HCT116 (cell line): ENCODE measurements around the gene SETD2. TPM values are rescaled to one million over a fixed set of nuclear protein-coding genes. Genes with fewer than 3 reads are reported as not detected.

ENCODE experiments used
- ATAC-seq: fragments of 200-7000 bp; cut with Tn5 transposase; 2 replicates; pipeline ENCODE4 v1.9.1; 2020; ENCODE audit warnings: mild to moderate bottlenecking, moderate library complexity
- BruUV-seq: library from RNA; stranded (reverse); fragments of 400-500 nt; replicated peaks from 2 replicates; lab custom pipeline; 2021; lab: Mats Ljungman, UMichigan
- CTCF ChIA-PET: fragments of 300-600 bp; sonication (Branson Sonifier 250); formaldehyde crosslinking; loops from one replicate; lab custom pipeline; 2021; ENCODE audit warnings: antibody characterized with exemption; lab: Charles Lee
- POLR2A ChIA-PET: fragments of 300-600, 350-600 bp; sonication (Branson Sonifier 250); formaldehyde crosslinking; loops from one replicate; lab custom pipeline; 2021; ENCODE audit warnings: antibody characterized with exemption; lab: Charles Lee
- RAD21 ChIA-PET, 2 experiments: fragments of 300-600 bp; sonication (Branson Sonifier 250); formaldehyde crosslinking; loops; one replicate each; lab custom pipeline; 2023; ENCODE audit warnings: low total read pairs in 2 of 2; ENCODE audit not compliant: uncharacterized antibody in 2 of 2, unreplicated experiment in 2 of 2, low non-redundant PET in 1 of 2; lab: Charles Lee
- DNase-seq: peaks from one replicate; pipeline ENCODE4 v3.0.0-alpha.2; 2010; ENCODE audit warnings: low read depth, low spot score
- H2AFZ ChIP-seq: fragments of 200-600 bp; shearing (Covaris generic), sonication (generic); 2 replicates; pipeline ENCODE4 v1.6.1; 2017; ENCODE audit warnings: low read depth, mixed run types, mixed read lengths, antibody characterized with exemption, low read length; ENCODE audit not compliant: poor library complexity, severe bottlenecking
- H3K27ac ChIP-seq: 2 replicates; pipeline ENCODE4 v1.5.1; 2012; ENCODE audit warnings: low read depth, low read length
- H3K27me3 ChIP-seq: fragments of 200-600 bp; sonication (generic); 2 replicates; pipeline ENCODE4 v1.6.1; 2016; ENCODE audit warnings: mixed run types, low read length, mixed read lengths; ENCODE audit not compliant: insufficient read depth
- H3K36me3 ChIP-seq, 2 experiments: fragments of 200-500 bp in 1 of 2; fragments of 200-600 bp in 1 of 2; sonication (Bioruptor generic) in 1 of 2; sonication (generic) in 1 of 2; 2 replicates each; pipeline versions ENCODE4 v1.5.1 to v1.6.1; 2014 to 2016; ENCODE audit warnings: low read length in 2 of 2, inconsistent platforms in 1 of 2, mixed read lengths in 1 of 2, mixed run types in 1 of 2; ENCODE audit not compliant: insufficient read depth in 2 of 2, control insufficient read depth in 1 of 2
- H3K4me1 ChIP-seq, 2 experiments: fragments of 200-600 bp in 1 of 2; sonication (generic) in 1 of 2; 2 replicates each; pipeline versions ENCODE4 v1.5.1 to v1.6.1; 2012 to 2017; ENCODE audit warnings: low read length in 2 of 2, inconsistent platforms in 1 of 2, mild to moderate bottlenecking in 1 of 2, mixed read lengths in 1 of 2, mixed run types in 1 of 2, moderate library complexity in 1 of 2; ENCODE audit not compliant: insufficient read depth in 2 of 2, control insufficient read depth in 1 of 2
- H3K4me2 ChIP-seq: fragments of 200-600 bp; sonication (generic); 2 replicates; pipeline ENCODE4 v1.6.1; 2017; ENCODE audit warnings: mixed run types, low read length, mixed read lengths
- H3K4me3 ChIP-seq, 2 experiments: fragments of 200-600 bp in 1 of 2; sonication (generic) in 1 of 2; replicated peaks in 1 of 2; 2 replicates each; pipeline ENCODE4 v1.5.1; 2011 to 2016; ENCODE audit warnings: low read length in 2 of 2, control low read depth in 1 of 2, low read depth in 1 of 2, mild to moderate bottlenecking in 1 of 2, mixed read lengths in 1 of 2, mixed run types in 1 of 2
- H3K79me2 ChIP-seq: fragments of 200-600 bp; sonication (generic); 2 replicates; pipeline ENCODE4 v1.6.1; 2017; ENCODE audit warnings: mild to moderate bottlenecking, mixed run types, low read length, moderate library complexity, mixed read lengths; ENCODE audit not compliant: insufficient read depth
- H3K9ac ChIP-seq: fragments of 200-600 bp; sonication (generic); 2 replicates; pipeline ENCODE4 v1.6.1; 2016; ENCODE audit warnings: low read length, mixed read lengths
- H3K9me2 ChIP-seq: fragments of 200-600 bp; sonication (generic), shearing (Covaris generic); 2 replicates; pipeline ENCODE4 v1.6.1; 2017; ENCODE audit warnings: mixed run types, mild to moderate bottlenecking, moderate library complexity; ENCODE audit not compliant: insufficient read depth
- H3K9me3 ChIP-seq, 2 experiments: fragments of 200-500 bp in 1 of 2; fragments of 200-600 bp in 1 of 2; sonication (Bioruptor generic) in 1 of 2; sonication (generic) in 1 of 2; 2 replicates each; pipeline ENCODE4 v1.6.1; 2014 to 2017; ENCODE audit warnings: low read length in 2 of 2, mixed read lengths in 2 of 2, inconsistent platforms in 1 of 2, low read depth in 1 of 2, mild to moderate bottlenecking in 1 of 2, mixed run types in 1 of 2, moderate library complexity in 1 of 2; ENCODE audit not compliant: control insufficient read depth in 1 of 2, insufficient read depth in 1 of 2
- H4K20me1 ChIP-seq: fragments of 200-600 bp; sonication (generic), shearing (Covaris generic); 2 replicates; pipeline ENCODE4 v1.6.1; 2017; ENCODE audit warnings: mixed run types, mild to moderate bottlenecking, moderate library complexity; ENCODE audit not compliant: insufficient read depth
- ATF3 ChIP-seq: IDR thresholded peaks from 2 replicates; pipeline ENCODE4 v1.6.1; 2012
- EZH2phosphoT487 ChIP-seq: fragments of 200-600 bp; IDR thresholded peaks from 2 replicates; pipeline ENCODE4 v1.6.1; 2018; ENCODE audit warnings: antibody characterized with exemption, borderline replicate concordance
- JUND ChIP-seq: IDR thresholded peaks from 2 replicates; pipeline ENCODE4 v1.6.1; 2012
- MAX ChIP-seq: IDR thresholded peaks from 2 replicates; pipeline ENCODE4 v1.6.1; 2012
- SP1 ChIP-seq: IDR thresholded peaks from 2 replicates; pipeline ENCODE4 v1.6.1; 2012; ENCODE audit warnings: low read depth
- SRF ChIP-seq: IDR thresholded peaks from 2 replicates; pipeline ENCODE4 v1.6.1; 2012; ENCODE audit warnings: low read depth
- TCF7L2 ChIP-seq: IDR thresholded peaks from 2 replicates; pipeline ENCODE4 v1.7.0; 2011; ENCODE audit warnings: borderline replicate concordance, inconsistent platforms; ENCODE audit not compliant: insufficient read depth, insufficient read length; ENCODE audit errors: extremely low read depth
- ZBTB33 ChIP-seq: IDR thresholded peaks from 2 replicates; pipeline ENCODE4 v1.6.1; 2011; ENCODE audit warnings: mild to moderate bottlenecking, low read length, moderate library complexity; ENCODE audit not compliant: insufficient replicate concordance; ENCODE audit errors: extremely low read depth
- intact Hi-C: fragments of 100-400 bp; cut with micrococcal nuclease; formaldehyde crosslinking; loops from 2 replicates; pipeline ENCODE4 v1.10.0; 2022
- total RNA-seq: library from RNA; stranded (reverse); gene quantifications from one replicate; pipeline ENCODE4 v1.2.1, GENCODE V29; 2021; ENCODE audit not compliant: unreplicated experiment

SETD2 gene
- total RNA-seq, 1 experiment from 2014 or later: 33.0 TPM

- Histone ChIP-seq H3K4me2 (no peak overlapping the region), H3K9me3 (no peaks in the 10 kb centered on the region)
- RAD21 ChIA-PET: no interaction called here
These were observed 148.8 kb downstream of the SETD2 start for GRCh38 chr3:47015151-47015550.

More at GRCh38 chr3:47015151-47015550, 148.8 kb downstream of the SETD2 start:
- no peak overlapping the region for H2AFZ ChIP-seq
- POLR2A ChIA-PET: no interaction called here
- H3K79me2 ChIP-seq: no peaks in the 10 kb centered on the region
- TF ChIP-seq JUND (no peak), MAX (no peak), EZH2phosphoT487 (no peak), SP1 (no peak), ZBTB33 (no peak), TCF7L2 (no peak), ATF3 (no peak), SRF (no peak)
- ATAC-seq: no peak
- intact Hi-C loops: no loop called here
- CTCF ChIA-PET: no interaction called here
- H3K9ac ChIP-seq: no peak overlapping the region
- BruUV-seq: no TSS peak
- H4K20me1 ChIP-seq: no peaks in the 10 kb centered on the region
- no peaks in the 10 kb centered on the region for H3K27me3 ChIP-seq
- peaks cover 3 to 4% of the 10 kb centered on the region in 2 experiments; a peak in 2 of 4 replicates for H3K36me3 ChIP-seq
- H3K9me2 ChIP-seq: no peaks in the 10 kb centered on the region
- peaks cover 0 to 5% of the 10 kb centered on the region in 2 experiments; a peak in 1 of 4 replicates for H3K4me1 ChIP-seq
- no peak for DNase-seq
- no peak overlapping the region for H3K27ac ChIP-seq
- H3K4me3 ChIP-seq: no peak overlapping the region
